ENCODE results near the gene ZNF32. TPM values are rescaled to one million over a fixed set of nuclear protein-coding genes. Genes with fewer than 3 reads are reported as not detected.

The ZNF32 gene
- total RNA-seq, 1 experiment from 2014 or later, result 16.7 TPM

GRCh38 chr10:43671659-43672531 lies 23.2 kb upstream of the ZNF32 start:
- CTCF ChIA-PET, result interaction anchor here (1.0 to 1.2 kb wide), 2 partner anchors 714 kb away, joined by 3 read pairs; no protein-coding TSS in a partner anchor
- peak; percentile 88 for DNase-seq
- intact Hi-C loops (cut with micrococcal nuclease), result loop anchor here (1.0 to 5.0 kb wide), 3 partner anchors 115 to 1193 kb away; no protein-coding TSS in a partner anchor

DNA sequence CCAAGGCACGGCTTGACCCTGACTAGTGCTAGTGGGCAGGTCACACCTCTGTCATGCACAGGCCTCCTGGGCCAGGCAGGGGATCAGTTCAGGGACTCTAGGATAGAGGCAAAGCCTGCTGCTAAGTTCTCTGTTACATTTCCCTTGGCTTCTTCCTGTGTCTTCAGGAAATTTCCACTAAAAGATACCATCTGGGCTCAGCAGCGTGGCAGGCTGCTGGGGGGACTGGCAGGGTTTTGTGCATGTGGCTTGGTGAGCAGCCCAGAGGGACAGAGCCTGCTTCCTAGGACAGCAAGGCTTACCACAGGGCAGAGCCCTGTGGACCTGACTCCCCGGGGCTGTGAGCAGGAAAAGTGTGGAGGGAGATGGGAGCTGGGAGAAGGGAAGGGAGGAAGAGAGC lies 20.7 kb upstream of the ZNF32 start:
- H3K4me1 ChIP-seq (ENCODE audit: insufficient read depth, low read length), result no peaks in the 10 kb centered on the region
- TF ChIP-seq CTCF (conservative IDR thresholded peaks at IDR 0.05; ENCODE audit: low read depth, low read length) (no peak), EZH2phosphoT487 (IDR thresholded peaks at IDR 0.05; ENCODE audit: borderline replicate concordance, low read length) (no peak), EZH2 (IDR thresholded peaks at IDR 0.05; ENCODE audit: low read length, unreplicated experiment) (no peak)
- ChIA-PET CTCF (no interaction called here), POLR2A (ENCODE audit: unreplicated experiment) (no interaction called here)
- H3K9me2 ChIP-seq (replicated peaks; ENCODE audit: low read length), result no peaks in the 10 kb centered on the region
- no peaks in the 10 kb centered on the region for H3K9me3 ChIP-seq (ENCODE audit: low read length)
- no peaks in the 10 kb centered on the region for H4K20me1 ChIP-seq (ENCODE audit: low read length)
- no peak overlapping the region for H3K27ac ChIP-seq (ENCODE audit: low read length)
- no peaks in the 10 kb centered on the region for H3F3A ChIP-seq (ENCODE audit: low read length, unreplicated experiment)
- H3K36me3 ChIP-seq (ENCODE audit: low read depth, low read length), result no peaks in the 10 kb centered on the region
- ATAC-seq, result no peak
- H3K27me3 ChIP-seq (ENCODE audit: low read length), result peaks cover 15% of the 10 kb centered on the region
- no peaks in the 10 kb centered on the region for H3K79me2 ChIP-seq (ENCODE audit: low read length)
- no peak overlapping the region for H3K4me3 ChIP-seq (ENCODE audit: low read length)
- H3K4me2 ChIP-seq (ENCODE audit: low read length), result no peak overlapping the region
- DNase-seq, result no peak
- no peak overlapping the region for H3K9ac ChIP-seq (ENCODE audit: low read length)
- no peak overlapping the region for H2AFZ ChIP-seq (ENCODE audit: low read length)
- no TSS peak for BruUV-seq (replicated peaks)
- intact Hi-C loops (cut with micrococcal nuclease), result no loop called here

More at GRCh38 chr10:43671659-43672531, 23.2 kb upstream of the ZNF32 start:
- H3K27me3 ChIP-seq (ENCODE audit: low read length), result peaks cover 26% of the 10 kb centered on the region
- H3K4me3 ChIP-seq (ENCODE audit: low read length), result no peak overlapping the region
- H3F3A ChIP-seq (ENCODE audit: low read length, unreplicated experiment), result no peaks in the 10 kb centered on the region
- no peak overlapping the region for H3K4me2 ChIP-seq (ENCODE audit: low read length)
- H3K79me2 ChIP-seq (ENCODE audit: low read length), result no peaks in the 10 kb centered on the region
- no peaks in the 10 kb centered on the region for H3K9me2 ChIP-seq (replicated peaks; ENCODE audit: low read length)
- H3K9ac ChIP-seq (ENCODE audit: low read length), result no peak overlapping the region
- H4K20me1 ChIP-seq (ENCODE audit: low read length), result no peaks in the 10 kb centered on the region
- ATAC-seq, result peak; percentile 90
- POLR2A ChIA-PET (ENCODE audit: unreplicated experiment), result no interaction called here
- no peaks in the 10 kb centered on the region for H3K4me1 ChIP-seq (ENCODE audit: insufficient read depth, low read length)
- no peak overlapping the region for H3K27ac ChIP-seq (ENCODE audit: low read length)
- no peaks in the 10 kb centered on the region for H3K9me3 ChIP-seq (ENCODE audit: low read length)
- H2AFZ ChIP-seq (ENCODE audit: low read length), result no peak overlapping the region
- no TSS peak for BruUV-seq (replicated peaks)
- TF ChIP-seq EZH2 (IDR thresholded peaks at IDR 0.05; ENCODE audit: low read length, unreplicated experiment), result no peak
- peak; percentile 96 for TF ChIP-seq CTCF (conservative IDR thresholded peaks at IDR 0.05; ENCODE audit: low read depth, low read length)
- H3K36me3 ChIP-seq (ENCODE audit: low read depth, low read length), result no peaks in the 10 kb centered on the region

GRCh38 chr10:43667761-43668386 lies 19.2 kb upstream of the ZNF32 start:
- BruUV-seq (replicated peaks), result no TSS peak

More at GRCh38 chr10:43667761-43668386, 19.2 kb upstream of the ZNF32 start:
- ATAC-seq (no peak), DNase-seq (no peak)
- no peak for TF ChIP-seq CTCF (conservative IDR thresholded peaks at IDR 0.05; ENCODE audit: low read depth, low read length)
- no peak for TF ChIP-seq EZH2 (IDR thresholded peaks at IDR 0.05; ENCODE audit: low read length, unreplicated experiment)
- no peak for TF ChIP-seq EZH2phosphoT487 (IDR thresholded peaks at IDR 0.05; ENCODE audit: borderline replicate concordance, low read length)
- peaks cover 3% of the 10 kb centered on the region; the same call in 1 of the 2 replicates for H3K27me3 ChIP-seq (ENCODE audit: low read length)
- no peak overlapping the region for H3K4me2 ChIP-seq (ENCODE audit: low read length)
- no peaks in the 10 kb centered on the region for H3K4me1 ChIP-seq (ENCODE audit: insufficient read depth, low read length)
- H3K79me2 ChIP-seq (ENCODE audit: low read length), result no peaks in the 10 kb centered on the region
- no peak overlapping the region for H3K9ac ChIP-seq (ENCODE audit: low read length)
- ChIA-PET CTCF (no interaction called here), POLR2A (ENCODE audit: unreplicated experiment) (no interaction called here)
- H3F3A ChIP-seq (ENCODE audit: low read length, unreplicated experiment), result no peaks in the 10 kb centered on the region
- H3K4me3 ChIP-seq (ENCODE audit: low read length), result no peak overlapping the region
- no peaks in the 10 kb centered on the region for H3K9me2 ChIP-seq (replicated peaks; ENCODE audit: low read length)
- intact Hi-C loops (cut with micrococcal nuclease), result no loop called here
- H4K20me1 ChIP-seq (ENCODE audit: low read length), result no peaks in the 10 kb centered on the region
- H3K36me3 ChIP-seq (ENCODE audit: low read depth, low read length), result no peaks in the 10 kb centered on the region
- H3K27ac ChIP-seq (ENCODE audit: low read length), result no peak overlapping the region
- no peak overlapping the region for H2AFZ ChIP-seq (ENCODE audit: low read length)
- no peaks in the 10 kb centered on the region for H3K9me3 ChIP-seq (ENCODE audit: low read length)
